Activated CD4-positive, alpha-beta memory T cell treated with anti-CD3 and anti-CD28 coated beads for 36 hours (primary cell): ENCODE results near the gene STXBP3. TPM values are rescaled to one million over a fixed set of nuclear protein-coding genes. Genes with fewer than 3 reads are reported as not detected.

ENCODE experiments used
- CTCF ChIA-PET: fragments of 350-600 bp; sonication (Branson Sonifier 250); formaldehyde crosslinking; loops from one replicate; lab custom pipeline; 2021; ENCODE audit warnings: antibody characterized with exemption, inconsistent platforms; lab: Charles Lee
- POLR2A ChIA-PET: fragments of 350-600 bp; sonication (Branson Sonifier 250); formaldehyde crosslinking; loops from one replicate; lab custom pipeline; 2021; ENCODE audit warnings: antibody characterized with exemption; lab: Charles Lee
- DNase-seq: peaks from one replicate; pipeline ENCODE4 v3.0.0-alpha.2; 2020
- H3K27ac Mint-ChIP-seq: one replicate; pipeline ENCODE4 v1.8.0; 2021; ENCODE audit warnings: mixed read lengths
- H3K27me3 Mint-ChIP-seq: one replicate; pipeline ENCODE4 v1.8.0; 2021; ENCODE audit warnings: mixed read lengths
- H3K36me3 Mint-ChIP-seq: one replicate; pipeline ENCODE4 v1.8.0; 2021; ENCODE audit warnings: mixed read lengths
- H3K4me1 Mint-ChIP-seq: one replicate; pipeline ENCODE4 v1.8.0; 2021; ENCODE audit warnings: low read depth, mixed read lengths
- H3K4me3 Mint-ChIP-seq: one replicate; pipeline ENCODE4 v1.8.0; 2021; ENCODE audit warnings: mild to moderate bottlenecking, mixed read lengths
- H3K9me3 Mint-ChIP-seq: one replicate; pipeline ENCODE4 v1.8.0; 2021; ENCODE audit warnings: mixed read lengths
- intact Hi-C: fragments of 100-400 bp; cut with micrococcal nuclease; formaldehyde crosslinking; loops from one replicate; pipeline ENCODE4 v1.15.1; 2023
- total RNA-seq, 2 experiments: library from RNA; stranded (reverse); gene quantifications; one replicate each; pipeline ENCODE4 v1.2.3, GENCODE V29; 2021

STXBP3 gene
- total RNA-seq, 2 experiments from 2014 or later = 40.8 to 46.8 TPM

DNA sequence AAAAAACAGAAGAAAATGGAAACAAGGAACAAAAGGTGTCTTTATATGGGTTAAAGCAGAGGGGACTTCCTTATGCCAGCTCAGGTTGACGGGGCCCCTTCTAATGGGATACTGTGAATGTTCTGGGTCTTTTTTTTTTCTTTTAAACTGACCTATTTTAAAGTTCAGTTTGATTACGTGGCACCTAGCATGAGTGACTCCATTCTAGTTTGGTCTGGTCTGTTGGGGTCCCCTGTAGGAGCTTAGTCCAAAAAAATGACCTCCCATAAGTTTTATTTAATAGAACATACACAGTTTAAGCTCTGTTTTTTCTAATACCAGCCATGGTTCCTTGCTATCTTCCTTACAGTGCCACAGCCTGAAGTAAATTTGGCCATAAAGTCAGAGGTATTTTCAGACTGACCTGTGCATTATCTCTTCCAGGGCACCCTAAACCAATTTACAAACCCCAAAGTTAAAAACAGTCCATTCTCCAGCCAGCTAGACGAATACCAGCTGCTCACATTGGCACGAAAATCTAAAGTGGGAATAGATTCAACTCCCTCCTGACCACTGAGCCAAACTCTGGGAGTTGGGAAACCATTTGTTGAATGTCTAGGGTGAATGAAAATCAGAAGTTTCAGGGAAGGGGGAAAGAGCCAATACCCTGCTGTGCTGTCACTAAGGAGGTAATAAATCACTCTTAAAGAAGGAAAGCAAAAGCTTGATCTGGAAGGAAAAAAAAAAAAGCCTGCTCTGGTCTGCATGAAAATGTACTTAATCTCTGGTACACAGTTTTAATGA, 68.1 kb downstream of the STXBP3 start:
- ChIA-PET POLR2A (no interaction called here), CTCF (interaction anchor here (2.4 kb wide), 1 partner anchor 14 kb away, joined by 15 read pairs; no protein-coding TSS in a partner anchor)

GRCh38 chr1:108815566-108815965, 69.1 kb downstream of the STXBP3 start:
- intact Hi-C loops = no loop called here
- Mint-ChIP-seq H3K4me1 (no peaks in the 10 kb centered on the region), H3K4me3 (no peak overlapping the region), H3K36me3 (peaks cover 2% of the 10 kb centered on the region), H3K9me3 (no peaks in the 10 kb centered on the region), H3K27ac (no peak overlapping the region), H3K27me3 (no peaks in the 10 kb centered on the region)
- ChIA-PET POLR2A (no interaction called here), CTCF (no interaction called here)
- no peak for DNase-seq

More for the DNA sequence above, 68.1 kb downstream of the STXBP3 start:
- intact Hi-C loops = no loop called here
- Mint-ChIP-seq H3K27ac (no peak overlapping the region), H3K36me3 (peaks cover 2% of the 10 kb centered on the region), H3K4me3 (no peak overlapping the region), H3K27me3 (no peaks in the 10 kb centered on the region), H3K9me3 (no peaks in the 10 kb centered on the region), H3K4me1 (no peaks in the 10 kb centered on the region)
- DNase-seq = no peak

DNA sequence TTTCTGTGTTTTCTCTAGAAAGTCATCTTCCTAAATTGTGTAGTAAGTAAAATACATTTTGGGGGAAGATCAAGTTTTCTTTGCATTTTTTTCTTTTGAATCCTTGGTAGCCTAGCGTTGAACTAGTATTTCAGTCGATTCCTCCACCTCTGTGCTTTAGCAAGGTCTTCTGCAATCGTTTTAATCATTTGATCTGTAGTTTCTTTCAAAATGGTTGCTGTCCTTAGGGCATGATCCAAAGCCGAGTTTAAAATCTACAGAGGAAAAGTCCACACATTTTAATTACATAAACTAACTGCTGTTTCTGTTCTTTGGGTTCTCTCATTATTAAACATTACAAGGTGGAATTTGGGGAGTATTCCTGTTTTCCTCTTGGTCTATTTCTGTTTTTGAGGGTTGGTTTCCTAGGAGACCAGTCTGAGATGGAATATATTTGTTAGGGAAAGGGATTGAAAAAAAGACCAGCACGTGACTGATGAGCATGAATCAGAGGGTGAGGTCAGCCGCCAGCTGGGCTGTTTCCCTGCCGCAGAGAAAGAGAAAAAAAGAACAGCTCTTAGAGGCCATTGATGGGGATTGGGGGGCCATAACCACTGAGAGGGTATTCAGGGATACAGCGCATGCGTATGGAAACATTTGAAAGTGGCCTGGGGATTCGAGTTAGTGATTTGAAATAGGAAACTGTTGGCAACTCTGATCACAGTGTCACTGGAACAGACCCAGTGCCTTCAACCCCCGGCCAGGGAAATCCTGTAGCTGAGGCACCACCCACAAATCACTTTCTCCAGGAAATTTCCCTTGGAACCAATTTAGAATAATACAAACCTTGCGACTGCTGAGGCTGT, 69.8 kb downstream of the STXBP3 start:
- Mint-ChIP-seq H3K4me1 (no peaks in the 10 kb centered on the region), H3K27me3 (no peaks in the 10 kb centered on the region), H3K27ac (no peak overlapping the region), H3K9me3 (no peaks in the 10 kb centered on the region), H3K4me3 (no peak overlapping the region), H3K36me3 (peaks cover 2% of the 10 kb centered on the region)
- intact Hi-C loops = no loop called here
- no peak for DNase-seq
- ChIA-PET POLR2A (no interaction called here), CTCF (interaction anchor here (3.9 kb wide), 1 partner anchor 12 kb away, joined by 20 read pairs; no protein-coding TSS in a partner anchor)

DNA sequence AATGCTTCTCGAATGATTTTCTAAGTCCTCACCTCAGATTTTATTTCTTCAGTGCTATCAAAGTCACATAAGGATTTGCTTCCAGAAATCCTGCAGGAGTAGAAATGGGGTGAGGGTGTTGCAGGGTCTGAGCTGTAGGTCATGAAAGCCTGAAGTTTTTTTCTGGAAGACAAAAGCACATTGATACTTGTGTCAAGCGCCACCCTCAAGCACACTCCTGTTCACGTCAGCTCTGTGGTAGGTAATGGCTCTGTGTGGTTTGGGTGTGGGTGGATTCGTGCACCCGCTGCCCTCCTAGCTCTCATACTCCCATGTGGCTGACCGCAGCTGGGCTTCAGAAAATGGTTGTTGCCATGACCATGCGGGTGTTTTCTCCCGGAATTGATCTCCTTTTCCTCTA, 70.5 kb downstream of the STXBP3 start:
- ChIA-PET CTCF (interaction anchor here (3.9 kb wide), 1 partner anchor 12 kb away, joined by 20 read pairs; no protein-coding TSS in a partner anchor), POLR2A (no interaction called here)
- H3K36me3 Mint-ChIP-seq = no peaks in the 10 kb centered on the region
- no peaks in the 10 kb centered on the region for H3K27me3 Mint-ChIP-seq
- H3K4me1 Mint-ChIP-seq = no peaks in the 10 kb centered on the region
- no peak overlapping the region for H3K27ac Mint-ChIP-seq
- intact Hi-C loops = no loop called here
- H3K4me3 Mint-ChIP-seq = no peak overlapping the region
- H3K9me3 Mint-ChIP-seq = no peaks in the 10 kb centered on the region
- DNase-seq = no peak

GRCh38 chr1:108817811-108818210, 71.3 kb downstream of the STXBP3 start:
- H3K27me3 Mint-ChIP-seq = no peaks in the 10 kb centered on the region
- intact Hi-C loops = no loop called here
- no peaks in the 10 kb centered on the region for H3K4me1 Mint-ChIP-seq
- no peak overlapping the region for H3K4me3 Mint-ChIP-seq
- CTCF ChIA-PET = interaction anchor here (3.9 kb wide), 1 partner anchor 11 kb away, joined by 20 read pairs; no protein-coding TSS in a partner anchor
- DNase-seq = no peak
- no peaks in the 10 kb centered on the region for H3K9me3 Mint-ChIP-seq
- H3K27ac Mint-ChIP-seq = no peak overlapping the region
- no peaks in the 10 kb centered on the region for H3K36me3 Mint-ChIP-seq
- POLR2A ChIA-PET = no interaction called here

- Mint-ChIP-seq H3K4me1 (no peaks in the 10 kb centered on the region), H3K27me3 (no peaks in the 10 kb centered on the region), H3K9me3 (no peaks in the 10 kb centered on the region), H3K27ac (no peak overlapping the region), H3K36me3 (no peaks in the 10 kb centered on the region), H3K4me3 (no peak overlapping the region)
- intact Hi-C loops = no loop called here
- ChIA-PET POLR2A (interaction anchor here (0.6 kb wide), 1 partner anchor 251 kb away, joined by 5 read pairs; no protein-coding TSS in a partner anchor), CTCF (interaction anchor here (0.9 to 3.9 kb wide), 4 partner anchors 9 to 79 kb away, joined by 3 to 20 read pairs (median 4); no protein-coding TSS in a partner anchor)
- no peak for DNase-seq
Measured at GRCh38 chr1:108819878-108820277, 73.4 kb downstream of the STXBP3 start.

- Mint-ChIP-seq H3K36me3 (no peaks in the 10 kb centered on the region), H3K4me1 (no peaks in the 10 kb centered on the region), H3K9me3 (no peaks in the 10 kb centered on the region), H3K27ac (no peak overlapping the region), H3K27me3 (no peaks in the 10 kb centered on the region), H3K4me3 (no peak overlapping the region)
- CTCF ChIA-PET = interaction anchor here (10.5 kb wide), 1 partner anchor 74 kb away, joined by 215 read pairs; no protein-coding TSS in a partner anchor
- DNase-seq = no peak
- intact Hi-C loops = no loop called here
- POLR2A ChIA-PET = no interaction called here
Measured at GRCh38 chr1:108823632-108824031, 77.2 kb downstream of the STXBP3 start.

GRCh38 chr1:108824051-108824450, 77.6 kb downstream of the STXBP3 start:
- Mint-ChIP-seq H3K4me1 (no peaks in the 10 kb centered on the region), H3K27me3 (no peaks in the 10 kb centered on the region), H3K4me3 (no peak overlapping the region), H3K36me3 (no peaks in the 10 kb centered on the region), H3K27ac (no peak overlapping the region), H3K9me3 (no peaks in the 10 kb centered on the region)
- ChIA-PET POLR2A (no interaction called here), CTCF (interaction anchor here (0.9 to 10.5 kb wide), 2 partner anchors 68 to 73 kb away, joined by 3 to 215 read pairs; no protein-coding TSS in a partner anchor)
- intact Hi-C loops = no loop called here
- no peak for DNase-seq

DNA sequence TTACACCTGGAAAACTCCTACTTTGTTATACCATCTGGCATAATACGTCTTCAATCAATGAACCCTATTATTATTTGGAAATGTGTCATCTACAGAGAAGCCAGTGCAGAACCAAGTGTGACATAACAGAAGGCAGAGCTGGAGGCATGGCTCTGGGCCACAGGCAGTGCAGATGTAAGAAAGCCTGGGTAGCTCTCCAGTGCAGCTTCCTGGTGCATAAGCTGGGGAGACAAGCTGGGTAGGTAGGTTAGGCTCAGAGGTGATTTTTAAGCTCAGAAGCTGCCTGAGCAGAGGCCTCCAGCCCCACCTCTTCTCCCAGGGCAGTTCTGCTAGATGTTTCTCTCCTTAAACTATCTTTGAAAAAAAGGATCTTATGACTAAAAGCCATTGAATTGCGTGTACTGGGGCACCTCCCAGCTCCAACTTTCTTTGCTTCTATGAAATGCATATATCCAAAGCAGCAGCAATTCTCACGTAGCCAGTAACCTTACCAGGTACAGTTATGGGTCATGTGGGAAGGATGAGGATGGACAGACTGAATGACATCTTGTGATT, 79.7 kb downstream of the STXBP3 start:
- Mint-ChIP-seq H3K4me1 (no peaks in the 10 kb centered on the region), H3K36me3 (no peaks in the 10 kb centered on the region), H3K27ac (no peak overlapping the region), H3K27me3 (no peaks in the 10 kb centered on the region), H3K9me3 (no peaks in the 10 kb centered on the region), H3K4me3 (no peak overlapping the region)
- ChIA-PET POLR2A (no interaction called here), CTCF (interaction anchor here (1.5 to 10.5 kb wide), 5 partner anchors 11 to 286 kb away, joined by 5 to 215 read pairs (median 17); a partner anchor contains a TSS)
- no peak for DNase-seq
- intact Hi-C loops = no loop called here

GRCh38 chr1:108828074-108828961, 81.8 kb downstream of the STXBP3 start:
- Mint-ChIP-seq H3K4me3 (no peak overlapping the region), H3K4me1 (no peaks in the 10 kb centered on the region), H3K36me3 (no peaks in the 10 kb centered on the region), H3K27me3 (no peaks in the 10 kb centered on the region), H3K9me3 (no peaks in the 10 kb centered on the region), H3K27ac (no peak overlapping the region)
- peak; percentile 81 for DNase-seq
- ChIA-PET POLR2A (no interaction called here), CTCF (interaction anchor here (0.6 to 10.5 kb wide), 37 partner anchors 8 to 705 kb away, joined by 3 to 215 read pairs (median 5); partner anchors contain the start of genes GPSM2, PRPF38B and WDR47)
- intact Hi-C loops = loop anchor here (1.0 kb wide), 2 partner anchors 70 to 284 kb away; a partner anchor contains a TSS

- CTCF ChIA-PET = interaction anchor here (0.9 to 10.5 kb wide), 20 partner anchors 8 to 703 kb away, joined by 3 to 215 read pairs (median 8); a partner anchor contains a TSS
- Mint-ChIP-seq H3K4me3 (no peak overlapping the region), H3K36me3 (no peaks in the 10 kb centered on the region), H3K9me3 (no peaks in the 10 kb centered on the region), H3K27me3 (no peaks in the 10 kb centered on the region), H3K4me1 (no peaks in the 10 kb centered on the region), H3K27ac (no peak overlapping the region)
- intact Hi-C loops = no loop called here
- POLR2A ChIA-PET = no interaction called here
- no peak for DNase-seq
Measured at GRCh38 chr1:108829498-108829916, 83.0 kb downstream of the STXBP3 start.
